GM19372 (cell line): ENCODE data around the gene PON2.

Source experiments
- ATAC-seq: cut with Tn5 transposase; IDR thresholded peaks from one replicate; pipeline ENCODE4 v1.9.1; 2021; ENCODE audit warnings: mild to moderate bottlenecking, low read depth, moderate library complexity; ENCODE audit not compliant: unreplicated experiment

PON2 gene

GRCh38 chr7:95446618-95447017, 11.8 kb upstream of the PON2 start:
- no peak for ATAC-seq

GRCh38 chr7:95444796-95445195, 10.0 kb upstream of the PON2 start:
- ATAC-seq = no peak

GRCh38 chr7:95441042-95441823, 6.4 kb upstream of the PON2 start:
- ATAC-seq = no peak

- ATAC-seq = no peak
Measured at GRCh38 chr7:95440394-95441038, 5.7 kb upstream of the PON2 start.

- no peak for ATAC-seq
Measured at GRCh38 chr7:95436407-95436806, 1.6 kb upstream of the PON2 start.

GRCh38 chr7:95435422-95435780, 573 bp upstream of the PON2 start:
- ATAC-seq = no peak

- ATAC-seq = no peak
Measured at GRCh38 chr7:95433952-95434556, 774 bp downstream of the PON2 start.

GRCh38 chr7:95433129-95433528, 1.7 kb downstream of the PON2 start:
- no peak for ATAC-seq

GRCh38 chr7:95432606-95433005, 2.2 kb downstream of the PON2 start:
- no peak for ATAC-seq

GRCh38 chr7:95430864-95431263, 4.0 kb downstream of the PON2 start:
- no peak for ATAC-seq

- no peak for ATAC-seq
Measured at GRCh38 chr7:95429241-95429990, 5.4 kb downstream of the PON2 start.

- no peak for ATAC-seq
Measured at GRCh38 chr7:95427914-95428516, 6.8 kb downstream of the PON2 start.

- no peak for ATAC-seq
Measured at GRCh38 chr7:95427166-95427565, 7.7 kb downstream of the PON2 start.

- ATAC-seq = no peak
Measured at GRCh38 chr7:95425694-95426093, 9.1 kb downstream of the PON2 start.

- no peak for ATAC-seq
Measured at GRCh38 chr7:95424716-95425115, 10.1 kb downstream of the PON2 start.

- no peak for ATAC-seq
Measured at GRCh38 chr7:95421847-95422444, 12.9 kb downstream of the PON2 start.

- no peak for ATAC-seq
Measured at GRCh38 chr7:95421000-95421846, 13.6 kb downstream of the PON2 start.

GRCh38 chr7:95412075-95412474, 22.8 kb downstream of the PON2 start:
- ATAC-seq = no peak

GRCh38 chr7:95411666-95412065, 23.2 kb downstream of the PON2 start:
- ATAC-seq = no peak
